T47D (cell line): ENCODE data around the gene TRAK2.
"Not testable (repeated sequence)": the region's sequence is repeated elsewhere in the genome, so short reads cannot be mapped to it uniquely, and the experiment has no call there.

Experiments
- DNase-seq, 2 experiments: peaks; one replicate each; pipeline versions ENCODE4 v3.0.0 to v3.0.0-alpha.2; 2011 to 2012; ENCODE audit warnings: low read depth in 1 of 2, low spot score in 1 of 2
- JUND ChIP-seq: IDR thresholded peaks from 2 replicates; pipeline ENCODE4 v1.6.1; 2012; ENCODE audit warnings: low read depth
- in situ Hi-C: cut with HindIII; loops from 2 replicates; pipeline ENCODE4 v1.10.0; 2016; ENCODE audit warnings: low sequenced_read_pairs, low pct_unique_long_range_greater_than_20kb

Gene TRAK2

GRCh38 chr2:201451292-201452057, at the start of gene TRAK2, which contains the start of gene STRADB:
TRAK2 (minus strand) TSS chr2:201451458; CDS start chr2:201420507, 30,951 bp downstream.
STRADB (plus strand) TSS chr2:201451740; CDS start chr2:201454841, 3,101 bp downstream.
- in situ Hi-C loops: no loop called here

GRCh38 chr2:201500534-201500933, 49.3 kb upstream of the TRAK2 start:
- no peak for DNase-seq
- in situ Hi-C loops: no loop called here
- TF ChIP-seq JUND: no peak

More at GRCh38 chr2:201451292-201452057, at the start of gene TRAK2, which contains the start of gene STRADB:
- peak; percentile 82 to 92 for DNase-seq
- TF ChIP-seq JUND: no peak

- DNase-seq: no peak
- TF ChIP-seq JUND: no peak
- in situ Hi-C loops: no loop called here
Measured at GRCh38 chr2:201496785-201497184, 45.5 kb upstream of the TRAK2 start.

- in situ Hi-C loops: no loop called here
- TF ChIP-seq JUND: no peak
- no peak for DNase-seq
Measured at GRCh38 chr2:201490291-201490690, 39.0 kb upstream of the TRAK2 start.

- DNase-seq: no peak
- no peak for TF ChIP-seq JUND
- in situ Hi-C loops: no loop called here
Measured at GRCh38 chr2:201484805-201485204, 33.5 kb upstream of the TRAK2 start.

- DNase-seq, in situ Hi-C loops: not testable (repeated sequence)
Measured at GRCh38 chr2:201483758-201484157, 32.5 kb upstream of the TRAK2 start.

- no peak for DNase-seq
- no peak for TF ChIP-seq JUND
- in situ Hi-C loops: no loop called here
Measured at GRCh38 chr2:201483342-201483741, 32.1 kb upstream of the TRAK2 start.

GRCh38 chr2:201482543-201482942, 31.3 kb upstream of the TRAK2 start:
- no peak for TF ChIP-seq JUND
- in situ Hi-C loops: no loop called here
- no peak for DNase-seq

- no peak for DNase-seq
- in situ Hi-C loops: no loop called here
- no peak for TF ChIP-seq JUND
Measured at GRCh38 chr2:201472411-201472810, 21.2 kb upstream of the TRAK2 start.

GRCh38 chr2:201471732-201472393, 20.6 kb upstream of the TRAK2 start:
- in situ Hi-C loops: no loop called here
- no peak for TF ChIP-seq JUND
- DNase-seq: no peak

- no peak for TF ChIP-seq JUND
- in situ Hi-C loops: no loop called here
- no peak for DNase-seq
Measured at GRCh38 chr2:201470821-201471731, 19.8 kb upstream of the TRAK2 start.

GRCh38 chr2:201467666-201468065, 16.4 kb upstream of the TRAK2 start:
- TF ChIP-seq JUND: no peak
- DNase-seq: no peak
- in situ Hi-C loops: no loop called here

- peak in 1 of 2 experiments; percentile 1 for DNase-seq
- TF ChIP-seq JUND: no peak
- in situ Hi-C loops: no loop called here
Measured at GRCh38 chr2:201466050-201466675, 14.9 kb upstream of the TRAK2 start.
